Stimulated activated CD4-positive, alpha-beta T cell treated with anti-CD3 and anti-CD28 coated beads, TNF-alpha, amount 100 ng/mL, for 24 hours (primary cell): Measurements from ENCODE around the gene SASH3.
A peak's percentile ranks its signal among the peaks of the same experiment; 100 is the strongest.

Source experiments
- DNase-seq, 3 experiments: peaks; one replicate each; pipeline ENCODE4 v3.0.0-alpha.2; 2020; ENCODE audit warnings: low read depth in 3 of 3

SASH3 gene

DNA sequence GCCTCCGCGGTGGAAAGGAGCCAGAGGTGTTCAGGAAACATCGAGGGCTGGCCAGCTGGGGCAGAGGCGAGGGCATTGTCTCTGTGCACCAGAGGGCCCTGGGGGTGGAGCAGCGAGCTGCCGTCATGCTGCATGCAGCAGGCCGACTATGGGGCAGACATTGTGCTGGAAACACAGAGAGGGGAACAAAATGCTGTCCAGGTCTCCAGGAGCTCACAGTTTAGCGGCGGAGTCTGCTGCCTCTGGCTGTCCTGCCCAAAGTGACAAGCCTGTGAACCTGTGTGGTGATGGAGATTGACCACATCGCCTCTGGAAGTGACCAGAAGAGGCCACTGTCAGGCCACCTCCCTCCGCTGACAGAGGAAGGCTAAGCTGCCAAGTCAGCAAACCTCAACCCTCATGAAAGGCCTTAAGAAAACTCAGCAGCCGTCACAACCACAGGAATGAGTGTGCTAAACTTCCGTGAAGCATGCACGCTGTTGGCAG, 20.1 kb upstream of the SASH3 start:
- peak in 1 of 3 experiments; percentile 54 for DNase-seq

DNA sequence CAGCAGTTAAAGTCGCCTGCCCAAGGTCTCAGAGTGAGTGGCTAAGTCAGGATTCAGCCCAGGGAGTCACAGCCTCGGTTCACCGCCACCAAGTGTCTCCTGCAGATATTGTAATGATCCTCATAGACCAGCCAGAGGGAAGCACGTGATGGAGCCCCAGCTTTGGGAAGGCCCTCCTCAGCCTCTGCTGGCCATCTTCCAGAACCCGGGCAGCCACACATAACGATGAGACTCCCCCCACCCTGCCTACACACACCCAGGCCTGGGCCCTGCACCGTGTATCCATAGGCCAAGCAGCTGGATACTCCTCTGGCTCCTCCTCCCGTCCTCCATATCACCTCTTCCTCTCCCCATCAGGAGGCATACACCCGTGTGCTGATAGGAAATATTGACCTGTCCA, 19.6 kb upstream of the SASH3 start:
- DNase-seq: no peak

DNA sequence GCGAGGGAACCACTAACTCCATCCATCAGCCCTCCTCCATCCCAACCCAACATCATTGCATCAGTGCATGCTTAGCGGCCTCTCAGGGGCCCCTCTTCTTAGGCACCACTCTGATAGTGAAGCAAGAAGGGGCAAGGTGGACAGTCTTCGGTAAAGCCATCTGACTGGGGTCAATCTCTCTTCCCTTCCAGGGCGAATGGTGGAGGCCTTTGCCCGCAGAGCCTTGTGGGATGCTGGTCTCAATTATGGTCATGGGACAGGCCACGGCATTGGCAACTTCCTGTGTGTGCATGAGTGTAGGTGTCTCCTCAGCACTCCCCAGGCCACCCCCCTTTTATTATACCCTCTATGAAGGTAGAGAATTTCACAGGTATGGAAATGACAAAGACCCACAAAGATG, 18.8 kb upstream of the SASH3 start:
- no peak for DNase-seq

DNA sequence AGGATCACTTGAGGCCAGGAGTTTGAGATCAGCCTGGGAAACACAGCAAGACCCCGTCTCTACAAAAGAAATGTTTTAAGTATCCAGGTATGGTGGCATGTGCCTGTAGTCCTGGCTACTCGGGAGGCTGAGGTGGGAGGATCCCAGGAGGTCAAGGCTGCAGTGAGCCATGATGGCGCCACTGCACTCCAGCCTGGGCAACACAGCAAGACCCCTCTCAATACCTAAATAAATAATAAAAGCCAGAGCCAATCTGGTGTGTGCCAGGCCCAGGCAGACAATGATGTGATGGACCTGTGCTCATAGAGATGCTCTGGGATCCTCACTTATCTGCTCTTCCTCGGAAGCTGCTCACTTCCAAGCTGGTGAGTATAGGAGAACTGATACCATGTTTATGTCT, 18.2 kb upstream of the SASH3 start:
- DNase-seq: no peak

DNA sequence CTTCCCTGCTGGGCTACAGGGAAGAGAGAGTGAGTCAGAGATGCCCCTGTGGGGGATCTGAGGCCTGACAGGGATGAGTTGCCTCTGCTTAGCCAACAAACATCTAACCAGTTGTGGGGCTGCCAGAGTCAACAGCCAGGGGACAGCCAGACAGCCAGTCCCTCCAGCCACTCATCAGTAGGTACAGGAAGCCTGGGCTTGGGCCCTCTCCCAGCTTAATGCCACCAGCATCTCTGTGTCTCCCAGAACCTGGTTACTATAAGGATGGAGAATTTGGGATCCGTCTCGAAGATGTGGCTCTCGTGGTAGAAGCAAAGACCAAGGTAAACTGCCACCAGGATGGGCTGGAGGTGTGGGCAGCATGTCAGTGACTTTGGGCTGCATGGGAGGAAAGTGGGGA, 17.3 kb upstream of the SASH3 start:
- no peak for DNase-seq

DNA sequence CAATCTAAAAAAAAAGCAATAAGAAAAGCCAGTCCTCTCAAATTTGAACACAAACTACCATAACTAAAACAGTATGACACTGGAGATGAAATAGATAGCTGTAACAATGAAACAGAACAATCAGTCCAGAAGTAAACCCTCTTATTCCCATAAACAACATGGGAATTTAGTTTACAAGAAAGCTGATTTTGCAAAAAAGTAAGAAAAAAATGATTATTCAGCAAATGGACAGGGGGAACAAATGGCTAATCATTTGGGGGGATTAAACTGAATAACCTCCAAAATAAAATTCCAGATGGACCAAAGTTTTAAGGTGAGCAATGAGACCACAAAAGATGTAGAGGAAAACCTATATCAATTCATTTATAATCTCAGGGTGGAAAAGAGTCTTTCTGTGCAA, 16.1 kb upstream of the SASH3 start:
- DNase-seq: no peak

DNA sequence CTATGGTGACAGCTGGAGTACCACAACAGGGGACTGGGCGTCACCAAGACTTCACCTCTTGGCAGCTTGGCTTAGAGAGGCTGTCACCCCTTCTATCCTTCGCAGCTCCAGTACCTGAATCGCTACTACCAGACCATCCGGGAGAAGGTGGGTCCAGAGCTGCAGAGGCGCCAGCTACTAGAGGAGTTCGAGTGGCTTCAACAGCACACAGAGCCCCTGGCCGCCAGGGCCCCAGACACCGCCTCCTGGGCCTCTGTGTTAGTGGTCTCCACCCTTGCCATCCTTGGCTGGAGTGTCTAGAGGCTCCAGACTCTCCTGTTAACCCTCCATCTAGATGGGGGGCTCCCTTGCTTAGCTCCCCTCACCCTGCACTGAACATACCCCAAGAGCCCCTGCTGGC, 11.6 kb upstream of the SASH3 start:
- no peak for DNase-seq

DNA sequence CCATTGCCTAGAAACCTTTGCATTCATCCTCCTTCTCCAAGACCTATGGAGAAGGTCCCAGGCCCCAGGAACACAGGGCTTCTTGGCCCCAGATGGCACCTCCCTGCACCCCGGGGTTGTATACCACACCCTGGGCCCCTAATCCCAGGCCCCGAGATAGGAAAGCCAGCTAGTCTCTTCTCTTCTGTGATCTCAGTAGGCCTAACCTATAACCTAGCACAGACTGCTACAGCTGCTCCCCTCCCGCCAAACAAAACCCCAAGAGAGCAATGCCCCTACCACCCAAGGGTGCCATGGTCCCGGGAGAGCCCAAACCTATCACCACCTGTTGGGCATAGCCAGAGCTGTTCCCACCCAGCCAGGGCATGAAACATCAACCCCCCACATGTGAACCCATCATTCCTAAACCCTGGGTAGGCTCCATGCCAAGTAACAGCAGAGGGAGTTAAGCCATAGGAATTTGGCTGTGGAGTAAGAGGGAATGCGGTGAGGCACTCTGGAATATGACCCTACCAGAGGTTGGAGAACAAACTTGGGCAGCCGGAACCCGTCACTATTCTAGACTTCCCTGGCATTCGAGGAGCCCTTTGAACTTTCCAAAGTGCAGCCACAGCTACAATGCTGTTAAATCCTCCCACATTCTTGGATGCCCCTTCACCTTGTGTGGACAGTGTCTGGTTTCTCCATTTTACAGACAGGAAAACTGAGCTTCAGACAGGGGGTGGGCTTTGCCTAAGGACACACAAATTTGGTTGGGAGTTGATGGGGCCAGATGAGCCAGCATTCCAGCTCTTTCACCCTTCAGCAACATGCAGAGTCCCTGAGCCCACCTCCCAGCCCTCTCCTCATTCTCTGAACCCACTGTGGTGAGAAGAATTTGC, 10.9 kb upstream of the SASH3 start:
- no peak for DNase-seq

DNA sequence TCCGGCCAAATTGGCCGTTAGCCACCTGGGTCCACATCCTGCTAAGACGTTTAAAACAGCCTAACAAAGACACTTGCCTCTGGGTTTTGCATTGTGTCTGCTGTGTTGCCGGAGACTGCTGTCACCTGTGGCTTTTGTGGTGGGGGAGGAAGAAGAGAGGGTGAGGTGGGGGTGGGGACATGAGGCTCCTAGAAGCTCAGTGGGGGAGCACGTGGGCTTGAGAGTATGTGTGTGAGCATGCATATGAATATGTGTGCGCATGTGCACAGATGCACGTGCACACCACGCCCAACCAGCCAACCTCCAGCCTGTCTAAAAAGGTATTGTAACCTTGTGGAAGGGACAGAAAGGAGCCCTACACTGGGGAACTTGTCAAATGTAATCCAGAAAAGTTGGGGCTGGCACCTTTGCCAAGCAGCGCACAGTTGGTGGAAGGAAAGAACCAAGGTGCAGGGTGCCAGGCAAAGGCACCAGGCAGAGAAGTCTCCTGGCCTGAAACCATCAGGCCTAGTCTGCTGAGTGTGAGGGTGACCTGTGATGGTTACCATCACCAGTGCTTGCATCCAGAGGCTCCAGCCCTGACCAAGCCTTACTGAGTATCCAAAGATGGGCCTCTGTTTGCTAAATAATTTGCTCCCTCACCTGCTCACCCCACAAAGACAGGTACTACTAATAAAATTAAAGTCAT, 10.1 kb upstream of the SASH3 start:
- DNase-seq: peak in 1 of 3 experiments; percentile 64

DNA sequence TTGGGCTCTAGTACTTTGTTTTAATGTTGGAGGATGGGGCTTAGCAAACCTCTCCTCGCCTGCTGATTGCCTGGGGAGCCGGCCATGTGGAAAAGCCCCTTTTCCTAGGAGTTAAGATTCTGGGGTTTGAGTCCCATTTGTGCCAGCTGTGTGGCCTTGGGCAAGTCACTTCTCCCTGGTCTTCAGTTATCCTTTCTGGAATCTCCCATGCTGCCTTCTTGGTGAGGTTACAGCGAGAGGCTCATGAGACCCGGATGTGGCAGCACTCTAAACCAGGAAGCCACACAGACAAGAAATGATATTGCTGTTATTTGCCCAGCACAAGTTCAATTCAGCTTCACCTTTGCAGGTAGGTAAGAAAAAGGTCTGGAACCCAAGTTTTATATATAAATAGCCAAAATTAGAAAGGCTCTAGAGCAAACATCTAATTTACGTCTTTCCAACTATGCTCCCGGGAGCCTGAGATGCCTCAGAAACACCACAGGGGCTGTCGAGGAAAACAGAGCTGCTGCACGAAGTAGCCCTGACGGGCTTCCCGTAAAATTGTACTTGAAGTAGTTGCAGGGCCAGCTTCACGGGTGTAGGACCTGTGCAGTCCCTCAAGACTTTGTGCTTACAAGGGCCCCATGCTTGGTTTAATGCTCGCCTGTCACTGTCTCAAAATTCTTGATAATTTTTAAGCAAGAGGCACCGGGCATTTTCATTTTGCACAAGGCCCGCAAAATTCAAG, 8.3 kb upstream of the SASH3 start:
- DNase-seq: no peak

DNA sequence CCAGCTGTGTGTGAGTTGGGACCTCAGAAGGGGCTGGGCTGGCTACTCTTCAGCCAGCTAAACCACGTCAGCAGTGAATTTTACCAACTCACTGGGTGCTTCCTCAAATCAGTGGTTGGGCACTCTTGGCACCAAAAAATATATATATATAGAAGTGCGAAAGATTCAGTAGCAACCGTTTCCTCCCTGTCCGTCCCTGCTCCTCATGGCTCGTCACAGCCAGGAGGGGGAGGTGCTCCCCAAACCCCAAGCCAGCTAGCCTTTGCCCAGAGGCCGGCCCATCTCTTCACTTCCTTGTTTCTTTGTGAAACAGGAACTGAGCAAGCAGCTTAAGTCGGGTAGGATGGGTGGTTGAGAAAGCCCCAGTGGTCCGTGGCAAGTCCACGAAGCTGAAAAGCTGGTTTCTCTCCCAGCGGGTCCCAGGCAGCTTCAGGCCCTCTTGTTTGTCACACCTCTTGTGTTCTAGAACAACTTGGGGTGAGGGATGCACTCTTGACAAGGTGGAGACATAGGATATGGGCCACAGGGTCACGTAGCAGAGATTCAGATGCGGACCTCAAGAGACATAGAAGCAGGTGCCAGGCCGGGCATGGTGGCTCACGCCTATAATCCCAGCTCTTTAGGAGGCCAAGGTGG, 6.8 kb upstream of the SASH3 start:
- no peak for DNase-seq

DNA sequence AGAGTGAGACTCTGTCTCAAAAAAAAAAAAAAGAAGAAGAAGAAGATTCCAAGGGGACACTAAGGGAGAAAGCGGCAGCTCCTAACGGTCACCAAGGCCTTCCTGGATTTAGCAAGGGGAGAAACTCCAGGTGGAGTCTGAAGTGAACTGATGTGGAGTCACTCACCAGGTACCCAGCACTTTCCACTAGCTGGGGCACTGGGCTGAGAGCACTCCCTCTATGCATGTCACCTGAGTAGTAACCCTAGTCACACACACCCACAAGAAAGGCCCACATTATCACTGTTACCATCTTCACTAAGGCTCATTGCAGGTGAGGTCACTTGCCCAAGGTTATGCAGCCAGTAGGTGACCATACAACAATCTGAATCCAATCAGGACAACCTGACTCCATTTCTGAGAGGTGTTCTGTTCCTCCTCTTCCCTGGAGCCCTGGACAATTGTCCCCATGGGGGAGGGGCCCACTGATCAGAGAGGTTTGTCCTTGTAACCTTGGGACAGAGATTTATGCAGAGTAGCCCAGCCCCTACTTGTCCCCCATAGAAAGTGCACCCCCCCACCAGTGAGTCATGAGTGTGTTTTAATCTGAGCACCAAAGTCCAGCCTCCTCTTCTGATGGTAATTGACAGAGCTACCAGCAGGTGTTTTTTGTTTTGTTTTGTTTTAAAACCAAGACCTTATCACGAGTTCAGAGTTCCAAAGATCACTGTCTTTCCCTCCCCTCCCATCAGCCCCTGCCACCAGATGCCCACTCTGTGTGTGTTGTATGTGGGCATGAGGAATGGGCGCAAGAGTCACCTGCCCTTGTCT, 5.9 kb upstream of the SASH3 start:
- no peak for DNase-seq

DNA sequence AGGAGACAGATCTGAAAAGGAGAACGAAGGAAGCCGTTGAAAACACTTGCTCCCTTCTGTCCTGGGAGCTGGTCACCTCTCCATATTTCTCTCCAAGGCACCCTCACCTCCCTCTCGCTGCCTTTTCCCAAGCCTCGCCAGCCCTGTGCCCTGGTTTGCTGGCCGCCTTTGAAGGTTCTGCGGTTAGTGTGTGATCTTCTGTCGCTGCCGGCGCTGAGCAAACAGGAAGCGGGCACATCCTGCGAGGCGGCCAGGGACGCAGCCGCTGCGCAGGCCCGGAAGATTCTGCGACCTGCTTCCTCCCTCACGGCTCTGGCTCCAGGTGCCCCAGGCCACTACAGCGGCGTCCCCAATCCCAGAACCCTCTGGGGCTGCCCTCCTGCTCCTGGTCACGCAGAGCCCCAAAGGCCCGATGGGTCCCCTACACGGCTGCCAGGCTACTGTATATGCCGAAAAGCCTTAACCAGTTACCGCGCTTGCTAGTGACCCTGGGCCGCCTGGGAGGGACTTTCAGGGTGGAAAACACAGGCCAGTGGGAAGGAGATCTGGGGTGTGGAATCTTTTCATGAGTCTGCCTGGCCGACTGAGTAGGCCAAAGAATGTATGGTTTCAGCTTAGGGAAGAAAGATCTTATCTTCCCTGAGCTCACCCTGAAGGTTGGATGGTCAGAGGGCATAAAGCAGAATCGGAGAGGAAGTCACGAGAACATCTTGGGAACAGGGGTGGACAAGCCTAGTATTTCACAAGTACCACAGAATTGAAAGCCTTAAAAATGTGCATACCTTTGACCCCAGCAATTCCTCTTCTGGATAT, 2.3 kb upstream of the SASH3 start:
- DNase-seq: peak in 2 of 3 experiments; percentile 55 to 67

DNA sequence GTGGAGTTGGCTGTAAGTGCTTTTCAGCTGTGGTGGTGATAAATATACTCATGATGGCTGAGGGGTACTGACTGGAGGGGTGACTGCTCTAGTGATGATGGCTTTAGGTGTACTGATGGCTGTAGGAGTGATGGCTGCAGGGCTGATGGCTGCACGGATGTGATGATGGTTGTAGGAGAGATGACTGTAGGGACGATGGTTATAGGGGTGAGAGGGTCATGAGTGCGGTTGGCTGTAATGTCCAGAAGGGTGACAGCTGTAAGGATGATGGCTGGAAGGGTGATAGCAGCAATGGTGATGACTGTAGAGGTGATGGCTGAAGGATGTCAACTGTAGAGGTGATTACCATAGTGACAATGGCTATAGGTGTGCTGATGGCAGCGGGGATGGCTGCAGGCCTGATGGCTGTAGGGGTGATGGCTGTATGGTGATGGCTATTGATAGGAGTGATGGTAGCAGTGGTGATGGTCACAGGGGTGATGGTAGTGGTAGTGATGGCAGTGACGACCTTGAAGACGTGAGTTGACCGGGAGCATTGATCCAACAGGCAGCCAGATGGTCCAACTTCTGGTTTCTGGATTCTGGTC, 570 bp upstream of the SASH3 start:
- no peak for DNase-seq

DNA sequence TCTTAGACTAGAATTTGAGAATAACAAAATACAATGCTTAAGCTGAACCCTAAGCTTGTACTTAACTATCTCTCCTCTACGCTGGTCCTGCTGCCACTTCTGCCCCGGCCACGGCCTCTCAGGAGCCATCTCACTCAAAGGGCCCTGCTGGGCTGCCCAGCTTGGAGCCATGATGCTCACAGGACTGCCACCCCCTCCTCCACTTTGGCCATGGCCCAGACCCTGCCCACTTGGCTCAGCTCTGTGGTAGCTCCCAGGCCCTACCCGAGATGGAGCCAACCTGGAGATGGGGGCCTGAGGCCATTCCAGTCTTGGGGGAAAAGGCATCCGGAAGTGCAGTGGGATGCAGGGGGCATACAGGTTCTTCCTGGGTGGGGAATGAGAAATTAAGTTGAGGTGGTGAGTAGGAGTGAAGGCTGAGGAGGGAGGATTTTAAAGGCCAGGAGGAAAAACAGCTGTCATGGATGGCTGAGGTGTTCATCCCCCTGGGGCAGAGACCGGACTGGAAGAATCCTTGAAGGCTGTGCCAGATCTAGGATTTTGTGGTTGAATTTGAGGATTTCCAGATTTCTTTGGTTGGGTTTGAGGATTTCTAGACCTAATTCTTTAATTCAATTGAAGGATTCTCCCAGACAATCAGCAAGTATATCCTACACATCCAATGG, 824 bp downstream of the SASH3 start:
- no peak for DNase-seq

DNA sequence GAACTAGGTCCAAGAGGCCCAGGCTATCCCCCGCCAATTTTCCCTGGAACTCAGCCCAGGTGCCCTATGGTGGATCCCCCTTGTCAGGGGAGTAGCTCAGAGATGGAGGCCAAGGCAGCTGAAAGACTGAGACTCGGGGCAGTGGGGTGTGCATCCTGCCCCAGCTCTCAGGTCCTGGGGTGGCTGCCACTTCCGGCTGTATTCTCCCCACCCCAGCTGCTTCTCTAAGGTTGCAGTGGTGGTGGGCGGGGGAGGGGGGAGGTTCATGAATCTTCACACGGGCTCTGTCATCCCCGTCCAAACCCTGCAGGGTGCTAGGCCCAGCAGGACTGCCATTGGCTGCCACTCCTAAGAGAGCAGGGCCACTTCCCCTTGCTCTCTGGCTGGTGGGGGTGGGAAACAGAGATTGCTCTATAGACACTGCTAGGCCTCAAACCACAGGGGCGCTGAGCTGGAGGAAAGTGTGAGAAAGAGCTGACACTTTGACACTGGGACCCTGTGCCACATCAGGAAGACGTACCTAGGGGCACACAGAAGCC, 1.5 kb downstream of the SASH3 start:
- peak; percentile 49 to 81 (median 61) for DNase-seq

DNA sequence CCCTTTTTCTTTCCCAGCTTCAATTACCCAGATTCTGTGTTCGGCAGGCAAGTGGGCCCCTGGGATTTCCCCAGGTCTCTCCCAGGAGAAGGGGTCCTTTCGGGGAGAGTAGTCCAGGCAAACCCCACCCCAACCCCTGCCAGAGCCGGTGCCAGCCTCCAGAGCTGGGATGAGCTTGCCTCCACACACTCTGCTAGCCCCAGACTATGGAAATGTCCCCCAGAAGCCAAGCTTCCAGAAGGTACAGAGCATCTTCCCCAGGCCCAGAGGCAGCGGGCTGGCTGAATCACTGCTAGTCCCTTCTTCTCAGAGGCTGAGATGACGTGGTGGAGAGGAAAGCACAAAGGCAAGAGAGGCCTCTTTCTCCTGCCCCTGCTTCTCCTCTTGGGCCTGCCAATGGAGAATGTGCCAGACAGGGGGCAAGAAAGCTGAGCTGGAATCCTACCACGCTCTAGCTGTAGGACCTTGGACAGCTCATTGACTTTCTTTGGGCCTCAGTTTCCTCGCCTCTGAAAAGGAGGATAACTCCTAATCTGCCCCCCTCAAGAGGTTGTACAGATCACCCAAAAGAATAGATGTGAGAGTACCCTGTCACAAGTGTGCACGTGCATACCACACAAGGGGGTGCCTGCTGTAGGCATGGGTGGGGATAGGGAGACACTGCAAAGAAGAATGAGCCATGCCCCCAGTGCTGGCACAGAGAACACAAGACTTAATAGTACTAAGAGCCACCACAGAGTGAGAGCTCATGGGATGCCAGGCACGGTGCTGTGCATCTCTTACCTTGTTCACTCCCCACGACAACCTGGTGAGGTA, 2.1 kb downstream of the SASH3 start:
- no peak for DNase-seq

DNA sequence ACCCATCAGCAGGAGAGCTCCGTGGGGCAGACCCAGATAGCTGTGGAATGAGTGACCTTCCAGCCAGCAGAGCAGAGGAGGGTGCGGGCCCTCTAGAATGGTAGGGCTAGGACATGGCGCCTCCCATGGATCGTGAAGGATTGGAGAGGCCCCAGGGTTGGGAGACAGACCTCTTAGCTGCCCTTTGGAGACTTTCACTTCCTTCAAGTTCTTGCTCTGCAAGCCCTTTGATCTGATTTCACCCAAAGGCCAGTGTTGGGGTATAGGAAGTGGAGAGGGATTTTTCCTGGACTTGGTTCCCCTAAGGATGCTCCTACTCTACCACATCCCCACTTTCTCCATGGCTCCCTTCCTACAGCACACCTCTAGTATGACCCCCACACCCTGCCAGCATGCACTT, 3.0 kb downstream of the SASH3 start:
- no peak for DNase-seq
